HepG2 (cell line): ENCODE data around the gene CHML. TPM values are rescaled to one million over a fixed set of nuclear protein-coding genes. Genes with fewer than 3 reads are reported as not detected.

Source experiments
- ATAC-seq: fragments of 200-7000 bp; cut with Tn5 transposase; 3 replicates; pipeline ENCODE4 v1.9.1; 2020; ENCODE audit warnings: mild to moderate bottlenecking, moderate library complexity
- BruUV-seq: library from RNA; stranded (reverse); fragments of 400-500 nt; replicated peaks from 2 replicates; lab custom pipeline; 2021; lab: Mats Ljungman, UMichigan
- CTCF ChIA-PET: fragments of 300-600 bp; formaldehyde crosslinking; extraction: SDS; loops from one replicate; lab custom pipeline; 2021; ENCODE audit warnings: low total read pairs, inconsistent platforms, low intra/inter-chr PET ratio; lab: Yijun Ruan, JAX
- POLR2A ChIA-PET: fragments of 350-600 bp; sonication (Branson Sonifier 250); formaldehyde crosslinking; loops from one replicate; lab custom pipeline; 2020; ENCODE audit warnings: antibody characterized with exemption, inconsistent platforms; lab: Yijun Ruan, JAX
- DNase-seq: peaks from one replicate; pipeline ENCODE4 v3.0.0-alpha.2; 2015; ENCODE audit warnings: low spot score
- FAIRE-seq: peaks from 3 replicates; lab custom pipeline; 2011; peaks lifted over from hg19 to GRCh38; lab: Jason Lieb, UNC
- H2AFZ ChIP-seq: one replicate; pipeline ENCODE4 v1.6.1; 2011; ENCODE audit warnings: low read length, inconsistent platforms
- H3K27ac ChIP-seq: fragments of 300-600 bp; 3 replicates; pipeline ENCODE4 v1.8.0; 2011; ENCODE audit warnings: mixed run types, mild to moderate bottlenecking, mixed read lengths, low read length, inconsistent platforms; ENCODE audit not compliant: insufficient read depth; ENCODE audit errors: extremely low read length
- H3K27me3 ChIP-seq, 2 experiments: fragments of 200-600 bp in 1 of 2; 2 replicates in 1 of 2; 3 replicates in 1 of 2; pipeline versions ENCODE4 v1.6.0 to v1.8.0; 2011; ENCODE audit warnings: low read length in 2 of 2, mild to moderate bottlenecking in 2 of 2, moderate library complexity in 2 of 2, inconsistent platforms in 1 of 2; ENCODE audit not compliant: insufficient read depth in 2 of 2, control insufficient read depth in 1 of 2
- H3K36me3 ChIP-seq, 2 experiments: fragments of 200-600 bp in 1 of 2; replicated peaks in 1 of 2; 2 replicates in 1 of 2; 3 replicates in 1 of 2; pipeline versions ENCODE4 v1.5.1 to v1.8.0; 2011; ENCODE audit warnings: low read length in 2 of 2, inconsistent platforms in 1 of 2; ENCODE audit not compliant: insufficient read depth in 2 of 2, control insufficient read depth in 1 of 2
- H3K4me1 ChIP-seq: 2 replicates; pipeline ENCODE4 v1.5.1; 2012; ENCODE audit warnings: low read length, inconsistent platforms; ENCODE audit not compliant: insufficient read depth
- H3K4me2 ChIP-seq: 2 replicates; pipeline ENCODE4 v1.6.0; 2011; ENCODE audit warnings: low read depth, low read length, inconsistent platforms
- H3K4me3 ChIP-seq, 3 experiments: fragments of 200-600 bp in 1 of 3; sonication (generic), shearing (Covaris generic) in 1 of 3; replicated peaks in 1 of 3; 2 replicates each; pipeline ENCODE4 v1.5.1; 2011 to 2016; ENCODE audit warnings: low read length in 3 of 3, inconsistent platforms in 2 of 3, low read depth in 2 of 3, mild to moderate bottlenecking in 2 of 3, control low read depth in 1 of 3, mixed read lengths in 1 of 3; ENCODE audit not compliant: insufficient read depth in 1 of 3
- H3K79me2 ChIP-seq: one replicate; pipeline ENCODE4 v1.6.1; 2011; ENCODE audit warnings: low read length, inconsistent platforms; ENCODE audit not compliant: insufficient read depth
- H3K9ac ChIP-seq: 2 replicates; pipeline ENCODE4 v1.6.0; 2011; ENCODE audit warnings: mild to moderate bottlenecking, low read depth, low read length, inconsistent platforms; ENCODE audit not compliant: insufficient read depth
- H3K9me3 ChIP-seq: 2 replicates; pipeline ENCODE4 v1.5.1; 2012; ENCODE audit warnings: mild to moderate bottlenecking, low read length
- H4K20me1 ChIP-seq: 2 replicates; pipeline ENCODE4 v1.6.0; 2011; ENCODE audit warnings: inconsistent platforms, mild to moderate bottlenecking, low read length, moderate library complexity; ENCODE audit not compliant: insufficient read depth
- ATRX ChIP-seq: sonication (generic); formaldehyde crosslinking; IDR thresholded peaks from 2 replicates; pipeline ENCODE4 v1.4.0; 2020; ENCODE audit warnings: missing genetic modification reagents, borderline replicate concordance
- EHMT2 ChIP-seq: fragments of 200-600 bp; sonication (generic); IDR thresholded peaks from 2 replicates; pipeline ENCODE4 v1.7.0; 2017; ENCODE audit warnings: antibody characterized with exemption, low read depth, low read length, borderline replicate concordance
- MYC ChIP-seq: sonication (generic); formaldehyde crosslinking; IDR thresholded peaks from 2 replicates; pipeline ENCODE4 v1.9.0; 2021; ENCODE audit warnings: missing genetic modification reagents, borderline replicate concordance
- NFIC ChIP-seq: IDR thresholded peaks from 2 replicates; pipeline ENCODE4 v1.6.1; 2012; ENCODE audit warnings: mild to moderate bottlenecking, low read length, inconsistent platforms
- NKX3-1 ChIP-seq: sonication (generic); formaldehyde crosslinking; IDR thresholded peaks from 2 replicates; pipeline ENCODE4 v1.5.0; 2020; ENCODE audit warnings: missing genetic modification reagents
- RXRB ChIP-seq: IDR thresholded peaks from 2 replicates; pipeline ENCODE4 v1.6.1; 2016; ENCODE audit warnings: borderline replicate concordance, missing genetic modification reagents, missing compliant biosample characterization
- THYN1 ChIP-seq: sonication (generic); formaldehyde crosslinking; IDR thresholded peaks from 2 replicates; pipeline ENCODE4 v1.8.1; 2023; ENCODE audit warnings: low read depth, mild to moderate bottlenecking, moderate library complexity, missing genetic modification reagents, borderline replicate concordance
- ZNF142 ChIP-seq: sonication (generic); formaldehyde crosslinking; IDR thresholded peaks from 2 replicates; pipeline ENCODE4 v1.4.0; 2020; ENCODE audit warnings: missing genetic modification reagents
- ZNF224 ChIP-seq: sonication (generic); formaldehyde crosslinking; IDR thresholded peaks from 2 replicates; pipeline ENCODE4 v1.5.0; 2020; ENCODE audit warnings: mild to moderate bottlenecking, missing genetic modification reagents
- ZNF530 ChIP-seq: sonication (generic); formaldehyde crosslinking; IDR thresholded peaks from 2 replicates; pipeline ENCODE4 v1.5.0; 2020; ENCODE audit warnings: low read depth, mild to moderate bottlenecking, missing genetic modification reagents
- ZNF703 ChIP-seq: sonication (generic); formaldehyde crosslinking; IDR thresholded peaks from 2 replicates; pipeline ENCODE4 v1.5.1; 2020; ENCODE audit warnings: missing genetic modification reagents, mild to moderate bottlenecking, moderate library complexity, borderline replicate concordance
- ZNF800 ChIP-seq: sonication (generic); formaldehyde crosslinking; IDR thresholded peaks from 2 replicates; pipeline ENCODE4 v1.4.0; 2020; ENCODE audit warnings: missing genetic modification reagents
- ZSCAN25 ChIP-seq: sonication (generic); formaldehyde crosslinking; IDR thresholded peaks from 2 replicates; pipeline ENCODE4 v1.8.0; 2022; ENCODE audit warnings: mild to moderate bottlenecking, missing genetic modification reagents
- WGBS: methylation state at CpG from one replicate; pipeline ENCODE4 v1.1.6; 2017; ENCODE audit warnings: low lambda C conversion rate; 5-methylcytosine and 5-hydroxymethylcytosine counted together
- in situ Hi-C: cut with HindIII; loops from 2 replicates; pipeline ENCODE4 v1.10.0; 2017; ENCODE audit warnings: low pct_unique_long_range_greater_than_20kb; ENCODE audit not compliant: extremely low pct_ligation_motif_present
- intact Hi-C: fragments of 100-400 bp; cut with micrococcal nuclease; formaldehyde crosslinking; loops from one replicate; pipeline ENCODE4 v1.10.0; 2022; ENCODE audit not compliant: unreplicated experiment
- polyA plus RNA-seq, 8 experiments: library from polyadenylated mRNA; depleted of rRNA in 3 of 8; stranded (reverse) in 7 of 8; unstranded in 1 of 8; fragments of >200 nt; fragmentation: Illumina TruSeq in 4 of 8; extraction: Trizol in 4 of 8; gene quantifications; 2 replicates each; pipeline versions ENCODE4 v1.2.1 to v1.2.3, GENCODE V29; 2011 to 2016; ENCODE audit warnings: low read depth in 4 of 8, missing spikeins in 1 of 8, mixed read lengths in 1 of 8; ENCODE audit not compliant: insufficient read depth in 1 of 8
- total RNA-seq, 5 experiments: library from RNA; depleted of rRNA; stranded (reverse); fragments of >200 nt; fragmentation: Illumina TruSeq; extraction: Trizol; gene quantifications; 2 replicates each; pipeline ENCODE4 v1.2.3, GENCODE V29; 2016; ENCODE audit warnings: low read depth in 1 of 5
- TF ChIP-seq, protein P1 (sequence below): sonication (generic); formaldehyde crosslinking; conservative IDR thresholded peaks from 2 replicates; pipeline ENCODE4 v1.8.1; 2023; ENCODE audit warnings: missing genetic modification reagents
- TF ChIP-seq, protein P2 (sequence below): sonication (generic); formaldehyde crosslinking; IDR thresholded peaks from 2 replicates; pipeline ENCODE4 v1.4.0; 2020; ENCODE audit warnings: missing genetic modification reagents

Gene CHML
- total and polyA plus RNA-seq, 2 of the 13 experiments (the other 11 are each of a cell fraction or from before 2014, with no cell fraction given) = 5.2 to 16.7 TPM

DNA sequence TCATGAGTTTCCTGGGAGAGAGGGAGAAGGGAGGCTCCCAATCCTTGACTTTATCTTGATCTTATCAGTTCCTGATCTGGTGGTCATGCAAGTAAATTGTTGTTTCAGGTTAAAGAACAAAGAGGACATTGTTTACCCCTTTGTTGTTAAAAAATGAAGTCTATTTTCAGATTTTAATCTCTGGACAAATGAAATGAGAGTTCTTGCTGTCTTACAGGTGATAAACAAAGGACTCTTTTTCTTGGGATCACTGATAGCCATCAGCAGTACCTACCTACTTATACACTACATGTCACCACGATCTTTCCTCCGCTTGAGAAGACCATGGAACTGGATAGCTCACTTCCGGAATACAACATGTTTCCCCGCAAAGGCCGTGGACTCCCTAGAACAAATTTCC lies 48.4 kb downstream of the CHML start:
- ChIA-PET POLR2A (no interaction called here), CTCF (no interaction called here)
- 66% methylated on average over 5 of the region's 5 CpGs for WGBS
- H3K4me1 ChIP-seq = no peaks in the 10 kb centered on the region
- no peak for FAIRE-seq
- no peak overlapping the region for H2AFZ ChIP-seq
- H3K36me3 ChIP-seq = no peaks in the 10 kb centered on the region; a peak in 1 of 5 replicates
- no TSS peak for BruUV-seq
- intact Hi-C loops = no loop called here
- H3K79me2 ChIP-seq = no peaks in the 10 kb centered on the region
- H3K4me3 ChIP-seq = no peak overlapping the region
- no peaks in the 10 kb centered on the region for H4K20me1 ChIP-seq
- H3K9ac ChIP-seq = no peak overlapping the region
- no peak for ATAC-seq
- no peak overlapping the region for H3K4me2 ChIP-seq
- no peaks in the 10 kb centered on the region for H3K27me3 ChIP-seq
- H3K27ac ChIP-seq = no peak overlapping the region
- no peaks in the 10 kb centered on the region for H3K9me3 ChIP-seq
- in situ Hi-C loops = no loop called here
- DNase-seq = no peak
- no peak for TF ChIP-seq THYN1 (CRISPR knock-in tag)
- no peak for TF ChIP-seq NKX3-1 (CRISPR knock-in tag)
- TF ChIP-seq ZNF142 (CRISPR knock-in tag) = no peak
- TF ChIP-seq ZNF530 (CRISPR knock-in tag) = no peak
- TF ChIP-seq ZNF224 = no peak
- no peak for TF ChIP-seq ATRX (CRISPR knock-in tag)
- TF ChIP-seq, protein P1, sequence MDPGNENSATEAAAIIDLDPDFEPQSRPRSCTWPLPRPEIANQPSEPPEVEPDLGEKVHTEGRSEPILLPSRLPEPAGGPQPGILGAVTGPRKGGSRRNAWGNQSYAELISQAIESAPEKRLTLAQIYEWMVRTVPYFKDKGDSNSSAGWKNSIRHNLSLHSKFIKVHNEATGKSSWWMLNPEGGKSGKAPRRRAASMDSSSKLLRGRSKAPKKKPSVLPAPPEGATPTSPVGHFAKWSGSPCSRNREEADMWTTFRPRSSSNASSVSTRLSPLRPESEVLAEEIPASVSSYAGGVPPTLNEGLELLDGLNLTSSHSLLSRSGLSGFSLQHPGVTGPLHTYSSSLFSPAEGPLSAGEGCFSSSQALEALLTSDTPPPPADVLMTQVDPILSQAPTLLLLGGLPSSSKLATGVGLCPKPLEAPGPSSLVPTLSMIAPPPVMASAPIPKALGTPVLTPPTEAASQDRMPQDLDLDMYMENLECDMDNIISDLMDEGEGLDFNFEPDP = no peak
- no peak for TF ChIP-seq ZSCAN25 (CRISPR knock-in tag)
- no peak for TF ChIP-seq MYC (CRISPR knock-in tag)
- TF ChIP-seq ZNF703 (CRISPR knock-in tag) = no peak
- TF ChIP-seq EHMT2 = no peak
- TF ChIP-seq ZNF800 = no peak
- TF ChIP-seq NFIC = no peak
- TF ChIP-seq, protein P2, sequence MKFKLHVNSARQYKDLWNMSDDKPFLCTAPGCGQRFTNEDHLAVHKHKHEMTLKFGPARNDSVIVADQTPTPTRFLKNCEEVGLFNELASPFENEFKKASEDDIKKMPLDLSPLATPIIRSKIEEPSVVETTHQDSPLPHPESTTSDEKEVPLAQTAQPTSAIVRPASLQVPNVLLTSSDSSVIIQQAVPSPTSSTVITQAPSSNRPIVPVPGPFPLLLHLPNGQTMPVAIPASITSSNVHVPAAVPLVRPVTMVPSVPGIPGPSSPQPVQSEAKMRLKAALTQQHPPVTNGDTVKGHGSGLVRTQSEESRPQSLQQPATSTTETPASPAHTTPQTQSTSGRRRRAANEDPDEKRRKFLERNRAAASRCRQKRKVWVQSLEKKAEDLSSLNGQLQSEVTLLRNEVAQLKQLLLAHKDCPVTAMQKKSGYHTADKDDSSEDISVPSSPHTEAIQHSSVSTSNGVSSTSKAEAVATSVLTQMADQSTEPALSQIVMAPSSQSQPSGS = no peak
- TF ChIP-seq RXRB (CRISPR knock-in tag) = no peak
